Suprapubic skin (tissue), 4 donors: ENCODE measurements around the gene CLCN2. TPM values are rescaled to one million over a fixed set of nuclear protein-coding genes. Genes with fewer than 3 reads are reported as not detected.

Experiments
- DNase-seq, 2 donors: peaks; one replicate each; pipeline ENCODE4 v3.0.0-alpha.2; 2019; ENCODE audit warnings: low spot score in 2 of 2
- H3K27ac ChIP-seq: fragments of 200-600 bp; sonication (generic); one replicate; pipeline ENCODE4 v1.5.1; 2019
- H3K27me3 ChIP-seq: fragments of 200-600 bp; sonication (generic); one replicate; pipeline ENCODE4 v1.5.1; 2019
- H3K36me3 ChIP-seq: fragments of 200-600 bp; sonication (generic); one replicate; pipeline ENCODE4 v1.5.1; 2019
- H3K4me1 ChIP-seq: fragments of 200-600 bp; sonication (generic); one replicate; pipeline ENCODE4 v1.5.1; 2019
- H3K4me3 ChIP-seq: fragments of 200-600 bp; sonication (generic); one replicate; pipeline ENCODE4 v1.5.1; 2019; ENCODE audit warnings: mild to moderate bottlenecking
- H3K9me3 ChIP-seq: fragments of 200-600 bp; sonication (generic); one replicate; pipeline ENCODE4 v1.5.1; 2019
- CTCF ChIP-seq, 2 donors: fragments of 200-600 bp in 1 of 2; fragments of 450-650 bp in 1 of 2; sonication (generic) in 1 of 2; IDR thresholded peaks; one replicate each; pipeline ENCODE4 v1.5.1; 2016 to 2019; ENCODE audit warnings: antibody characterized with exemption in 2 of 2, mild to moderate bottlenecking in 1 of 2, moderate library complexity in 1 of 2
- EP300 ChIP-seq: sonication (generic); formaldehyde crosslinking; IDR thresholded peaks from one replicate; pipeline ENCODE4 v1.6.1; 2017; ENCODE audit warnings: antibody characterized with exemption
- POLR2A ChIP-seq, 2 donors: fragments of 450-650 bp; IDR thresholded peaks; one replicate each; pipeline ENCODE4 v1.6.1; 2017; ENCODE audit warnings: antibody characterized with exemption in 2 of 2, mild to moderate bottlenecking in 2 of 2, moderate library complexity in 2 of 2
- POLR2AphosphoS5 ChIP-seq, 3 donors: sonication (generic); formaldehyde crosslinking; IDR thresholded peaks; one replicate each; pipeline ENCODE4 v1.6.1; 2017; ENCODE audit warnings: antibody characterized with exemption in 3 of 3
- WGBS: methylation state at CpG from one replicate; pipeline ENCODE4 v1.1.5; 2018; 5-methylcytosine and 5-hydroxymethylcytosine counted together
- total RNA-seq, 4 donors: library from RNA; depleted of rRNA; stranded (reverse); fragments of >200 nt; gene quantifications; one replicate each; pipeline ENCODE4 v1.1.0, GENCODE V29; 2016

CLCN2 gene
- total RNA-seq, 4 donors from 2014 or later: 2.1 to 7.9 (median 3.5) TPM

DNA sequence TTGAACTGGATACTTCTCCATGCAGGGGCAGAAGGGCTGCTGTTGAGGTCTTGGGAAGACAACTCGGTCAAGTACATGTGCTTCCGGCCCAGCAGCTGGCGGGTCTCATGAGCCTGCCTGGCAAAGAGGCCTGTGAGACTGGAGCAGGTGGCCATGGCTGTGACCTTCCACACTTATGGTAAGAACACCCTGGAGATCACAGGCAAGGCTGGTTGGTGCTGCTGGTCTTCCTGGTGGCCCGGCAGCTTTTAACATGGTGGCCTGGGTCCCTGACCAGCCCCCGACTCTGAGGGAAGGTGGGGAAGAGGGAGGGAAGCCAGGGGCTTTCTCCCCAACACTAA is 33.9 kb upstream of the CLCN2 start:
- TF ChIP-seq EP300 (no peak), CTCF (IDR thresholded peaks at IDR 0.05) (no peak), POLR2A (IDR thresholded peaks at IDR 0.05) (no peak), POLR2AphosphoS5 (IDR thresholded peaks at IDR 0.05) (no peak)
- no peaks in the 10 kb centered on the region for H3K27me3 ChIP-seq
- WGBS: 76% methylated on average over 5 of the region's 5 CpGs
- H3K9me3 ChIP-seq: no peaks in the 10 kb centered on the region
- H3K4me3 ChIP-seq: no peak overlapping the region
- no peaks in the 10 kb centered on the region for H3K36me3 ChIP-seq
- DNase-seq: no peak
- H3K27ac ChIP-seq: no peak overlapping the region
- H3K4me1 ChIP-seq: no peaks in the 10 kb centered on the region

GRCh38 chr3:184391266-184391665 is 29.9 kb upstream of the CLCN2 start:
- TF ChIP-seq EP300 (no peak), CTCF (IDR thresholded peaks at IDR 0.05) (no peak), POLR2AphosphoS5 (IDR thresholded peaks at IDR 0.05) (no peak), POLR2A (IDR thresholded peaks at IDR 0.05) (no peak)
- Histone ChIP-seq H3K27ac (no peak overlapping the region), H3K4me1 (no peaks in the 10 kb centered on the region), H3K4me3 (no peak overlapping the region), H3K27me3 (peaks cover 6% of the 10 kb centered on the region), H3K9me3 (no peaks in the 10 kb centered on the region), H3K36me3 (peaks cover 3% of the 10 kb centered on the region)
- no peak for DNase-seq
- 80% methylated on average over 3 of the region's 3 CpGs for WGBS

DNA sequence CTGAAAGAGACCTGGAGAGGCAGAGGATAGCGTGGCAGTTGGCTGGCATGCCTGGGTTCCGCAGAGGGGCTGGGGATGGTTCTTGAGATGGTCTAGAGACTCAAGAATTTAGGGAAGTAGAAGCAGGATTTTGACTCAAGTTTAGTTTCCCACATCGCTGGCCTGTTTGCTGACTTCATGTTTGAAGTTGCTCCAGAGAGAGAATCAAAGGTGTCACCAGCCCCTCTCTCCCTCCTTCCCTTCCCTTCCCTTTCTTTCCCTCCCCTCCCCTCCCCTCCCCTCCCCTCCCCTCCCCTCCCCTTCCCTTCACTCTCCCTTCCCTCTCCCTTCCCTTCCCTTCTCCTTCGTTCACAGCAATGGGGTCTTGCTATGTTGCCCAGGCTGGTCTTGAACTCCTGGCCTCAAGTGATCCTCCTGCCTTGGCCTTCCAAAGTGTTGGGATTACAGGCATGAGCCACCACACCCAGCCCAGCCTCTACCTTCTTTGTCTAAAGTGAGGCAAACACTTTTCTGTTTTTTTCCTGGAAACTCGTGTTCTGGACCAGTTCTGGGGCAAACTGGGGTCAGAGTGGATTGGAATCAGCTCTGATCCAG is 28.6 kb upstream of the CLCN2 start:
- H3K27ac ChIP-seq: no peak overlapping the region
- H3K4me1 ChIP-seq: no peaks in the 10 kb centered on the region
- no peak for DNase-seq
- peaks cover 3% of the 10 kb centered on the region for H3K36me3 ChIP-seq
- peaks cover 11% of the 10 kb centered on the region for H3K27me3 ChIP-seq
- 93% methylated on average over 5 of the region's 5 CpGs for WGBS
- no peaks in the 10 kb centered on the region for H3K9me3 ChIP-seq
- H3K4me3 ChIP-seq: no peak overlapping the region
- TF ChIP-seq EP300 (no peak), POLR2A (IDR thresholded peaks at IDR 0.05) (no peak)

- Histone ChIP-seq H3K36me3 (peaks cover 6% of the 10 kb centered on the region), H3K4me3 (no peak overlapping the region), H3K4me1 (no peaks in the 10 kb centered on the region), H3K9me3 (no peaks in the 10 kb centered on the region), H3K27me3 (peaks cover 11% of the 10 kb centered on the region), H3K27ac (no peak overlapping the region)
- 75% methylated on average over 5 of the region's 5 CpGs for WGBS
- no peak for DNase-seq
- TF ChIP-seq EP300 (no peak), POLR2A (IDR thresholded peaks at IDR 0.05) (no peak), CTCF (IDR thresholded peaks at IDR 0.05) (no peak), POLR2AphosphoS5 (IDR thresholded peaks at IDR 0.05) (no peak)
Measured at GRCh38 chr3:184389384-184389783, 28.0 kb upstream of the CLCN2 start.

DNA sequence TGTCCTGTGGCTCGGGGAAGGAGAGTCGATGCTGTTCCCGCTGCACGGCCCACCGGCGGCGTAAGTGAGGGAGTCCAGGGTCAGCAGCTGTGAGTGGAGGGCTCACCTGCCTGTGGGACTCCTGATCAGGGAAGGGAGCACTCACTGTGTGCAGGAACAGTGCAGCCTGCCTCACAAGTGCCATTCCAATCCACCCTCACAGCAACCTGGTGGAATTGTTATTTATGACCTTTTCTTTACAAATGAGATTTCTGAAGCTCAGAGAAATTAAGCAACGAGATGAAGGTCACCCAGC is 27.5 kb upstream of the CLCN2 start:
- 91% methylated on average over 6 of the region's 8 CpGs for WGBS
- no peak overlapping the region for H3K27ac ChIP-seq
- peaks cover 6% of the 10 kb centered on the region for H3K36me3 ChIP-seq
- H3K27me3 ChIP-seq: peaks cover 11% of the 10 kb centered on the region
- no peaks in the 10 kb centered on the region for H3K9me3 ChIP-seq
- no peak for TF ChIP-seq POLR2AphosphoS5 (IDR thresholded peaks at IDR 0.05)
- no peak for TF ChIP-seq EP300
- no peak for TF ChIP-seq POLR2A (IDR thresholded peaks at IDR 0.05)
- TF ChIP-seq CTCF (IDR thresholded peaks at IDR 0.05): no peak
- H3K4me1 ChIP-seq: no peaks in the 10 kb centered on the region
- no peak overlapping the region for H3K4me3 ChIP-seq
- no peak for DNase-seq
